ENCODE measurements around the gene IL4I1. TPM values are rescaled to one million over a fixed set of nuclear protein-coding genes. Genes with fewer than 3 reads are reported as not detected.

The IL4I1 gene
- total and polyA plus RNA-seq, 2 of the 8 experiments (the other 6 are each of a cell fraction or from before 2014, with no cell fraction given): 0.41 to 0.76 TPM

- no peak overlapping the region for H4K91ac ChIP-seq (replicated peaks; ENCODE audit: insufficient read length, low read length)
- H2BK120ac ChIP-seq (replicated peaks; ENCODE audit: low read depth, low read length): no peak overlapping the region
- no peak overlapping the region for H4K8ac ChIP-seq (ENCODE audit: extremely low read depth, insufficient read depth, low read length)
- no peak overlapping the region for H3K9ac ChIP-seq (replicated peaks in 1 of 4; ENCODE audit: extremely low read depth in 1 of 4, low read depth in 3 of 4, low read length in 3 of 4)
- FAIRE-seq (no peak), DNase-seq (ENCODE audit: low read depth in 1 of 2, low spot score in 2 of 2) (no peak)
- H2BK15ac ChIP-seq (ENCODE audit: low read length): no peak overlapping the region
- H4K20me1 ChIP-seq (replicated peaks in 1 of 2; ENCODE audit: control insufficient read depth in 1 of 2, insufficient read depth in 2 of 2, low read length in 2 of 2): peaks cover 0 to 3% of the 10 kb centered on the region in 2 experiments
- POLR2A ChIA-PET (ENCODE audit: partially characterized antibody): interaction anchor here (0.7 to 3.1 kb wide), 3 partner anchors 10 to 29 kb away, joined by 3 to 13 read pairs (median 3); partner anchors contain the start of gene PTOV1
- H3K4ac ChIP-seq (replicated peaks; ENCODE audit: insufficient read length, low read depth, low read length): no peak overlapping the region
- CTCF ChIA-PET (ENCODE audit: partially characterized antibody): interaction anchor here (1.1 kb wide), 1 partner anchor 23 kb away, joined by 3 read pairs; no protein-coding TSS in a partner anchor
- H3K23me2 ChIP-seq (ENCODE audit: low read depth, low read length): no peaks in the 10 kb centered on the region
- H3K9me3 ChIP-seq (ENCODE audit: insufficient read depth in 2 of 2, low read depth in 1 of 2, low read length in 1 of 2): no peaks in the 10 kb centered on the region
- H3K14ac ChIP-seq (ENCODE audit: insufficient read length): no peak overlapping the region
- H3K56ac ChIP-seq (replicated peaks; ENCODE audit: insufficient read length, low read depth, low read length): no peak overlapping the region
- no peak overlapping the region for H2BK12ac ChIP-seq (ENCODE audit: low read depth, low read length)
- no peaks in the 10 kb centered on the region for H3K4me1 ChIP-seq (replicated peaks in 1 of 4; ENCODE audit: control insufficient read depth in 3 of 4, insufficient read depth in 4 of 4, low read length in 3 of 4)
- no peak overlapping the region for H3K18ac ChIP-seq (ENCODE audit: extremely low read depth, low read length)
- 91% methylated on average over 11 of the region's 11 CpGs; no CpG with 5 or more reads in 1 of the 2 experiments for WGBS, 2 experiments (ENCODE audit: extremely low coverage in 1 of 2, insufficient coverage in 1 of 2, insufficient read length in 1 of 2, insufficient replicate concordance in 2 of 2, low coverage in 1 of 2, low lambda C conversion rate in 2 of 2, missing lambda C conversion rate in 1 of 2)
- no peak overlapping the region for H2BK20ac ChIP-seq (ENCODE audit: low read length)
- no peak overlapping the region for H3K4me3 ChIP-seq (ENCODE audit: extremely low read depth in 1 of 4, insufficient read depth in 2 of 4, low read depth in 3 of 4, low read length in 4 of 4)
- H3K36me3 ChIP-seq (ENCODE audit: control insufficient read depth in 2 of 4, insufficient read depth in 4 of 4, low read length in 3 of 4): peaks cover 3 to 17% (median 8%) of the 10 kb centered on the region in 4 experiments; a peak in 6 of 8 replicates
- H3K4me2 ChIP-seq (ENCODE audit: insufficient read depth in 1 of 2, low read depth in 2 of 2, low read length in 2 of 2): no peak overlapping the region
- H3K27me3 ChIP-seq (replicated peaks in 1 of 4; ENCODE audit: control insufficient read depth in 3 of 4, extremely low read depth in 1 of 4, insufficient read depth in 3 of 4, low read length in 3 of 4): no peaks in the 10 kb centered on the region
- no peak overlapping the region for H3K27ac ChIP-seq (ENCODE audit: low read depth, low read length)
- H2AFZ ChIP-seq (ENCODE audit: low read length): no peak overlapping the region
- H2BK5ac ChIP-seq (ENCODE audit: low read depth, low read length): no peak overlapping the region
- no peak overlapping the region for H2AK5ac ChIP-seq (ENCODE audit: low read depth, low read length)
- H4K5ac ChIP-seq (ENCODE audit: insufficient read length, low read depth, low read length): no peak overlapping the region
- no peak overlapping the region for H3K23ac ChIP-seq (ENCODE audit: insufficient read length)
- no peaks in the 10 kb centered on the region for H3K79me2 ChIP-seq (ENCODE audit: control insufficient read depth in 1 of 2, insufficient read depth in 2 of 2, low read length in 2 of 2)
- H3K79me1 ChIP-seq (ENCODE audit: low read depth, low read length): peaks cover 3% of the 10 kb centered on the region; the same call in 1 of the 2 replicates
- no peak for TF ChIP-seq SIX5 (IDR thresholded peaks at IDR 0.05; ENCODE audit: low read depth, low read length)
- no peak for TF ChIP-seq ZNF274 (IDR thresholded peaks at IDR 0.05; ENCODE audit: borderline replicate concordance, extremely low read depth, low read length)
- no peak for TF ChIP-seq SUZ12 (IDR thresholded peaks at IDR 0.05; ENCODE audit: low read length)
- TF ChIP-seq POLR2A (IDR thresholded peaks at IDR 0.05; ENCODE audit: control extremely low read depth in 1 of 2, low read depth in 2 of 2, low read length in 2 of 2): no peak
- TF ChIP-seq SP1 (IDR thresholded peaks at IDR 0.05; ENCODE audit: low read depth, low read length): no peak
- TF ChIP-seq KDM4A (IDR thresholded peaks at IDR 0.05; ENCODE audit: low read depth, low read length, severe bottlenecking): no peak
- no peak for TF ChIP-seq YY1 (IDR thresholded peaks at IDR 0.05; ENCODE audit: low read depth, low read length)
- TF ChIP-seq JUND (IDR thresholded peaks at IDR 0.05; ENCODE audit: low read length): no peak
Observed at GRCh38 chr19:49840321-49840720, 56.4 kb downstream of the IL4I1 start.

All from H1 (cell line).